A549 (cell line): ENCODE results near the gene TMIGD2. TPM values are rescaled to one million over a fixed set of nuclear protein-coding genes. Genes with fewer than 3 reads are reported as not detected.

Experiments used
- ATAC-seq, 2 experiments: fragments of 200-7000 bp in 1 of 2; fragments of >200 bp in 1 of 2; cut with Nextera tagmentation in 1 of 2; cut with Tn5 transposase in 1 of 2; 3 replicates each; pipeline versions ENCODE4 v1.8.0 to v1.9.1; 2018 to 2020; ENCODE audit warnings: mild to moderate bottlenecking in 1 of 2, moderate library complexity in 1 of 2
- CTCF ChIA-PET: fragments of 300-600 bp; sonication (Branson Sonifier 250); formaldehyde crosslinking; extraction: SDS; loops from one replicate; lab custom pipeline; 2021; ENCODE audit warnings: antibody characterized with exemption, inconsistent platforms; lab: Yijun Ruan, JAX
- POLR2A ChIA-PET: fragments of 350-600 bp; formaldehyde crosslinking; extraction: SDS; loops from one replicate; lab custom pipeline; 2021; ENCODE audit warnings: antibody characterized with exemption, inconsistent platforms; lab: Yijun Ruan, JAX
- DNase-seq, 2 experiments: peaks; one replicate each; pipeline versions ENCODE4 v3.0.0 to v3.0.0-alpha.2; 2011 to 2016; ENCODE audit warnings: low read depth in 1 of 2, low spot score in 1 of 2
- FAIRE-seq: peaks from 2 replicates; lab custom pipeline; 2011; peaks lifted over from hg19 to GRCh38; lab: Jason Lieb, UNC
- H3K27ac ChIP-seq, 2 experiments: fragments of >200 bp; sonication (Bioruptor Twin); formaldehyde crosslinking; 3 replicates each; pipeline ENCODE4 v1.5.1; 2016 to 2017
- H3K4me1 ChIP-seq: fragments of >200 bp; sonication (Bioruptor Twin); formaldehyde crosslinking; 3 replicates; pipeline ENCODE4 v1.6.1; 2016
- H3K4me2 ChIP-seq: fragments of >200 bp; sonication (Bioruptor Twin); formaldehyde crosslinking; 3 replicates; pipeline ENCODE4 v1.6.1; 2016
- H3K4me3 ChIP-seq: fragments of >200 bp; sonication (Bioruptor Twin); formaldehyde crosslinking; 3 replicates; pipeline ENCODE4 v1.5.1; 2016
- H3K9me3 ChIP-seq: fragments of >200 bp; sonication (Bioruptor Twin); formaldehyde crosslinking; 3 replicates; pipeline ENCODE4 v1.6.1; 2016
- BHLHE40 ChIP-seq: IDR thresholded peaks from 2 replicates; pipeline ENCODE4 v1.6.1; 2012; ENCODE audit warnings: low read depth, low read length, inconsistent platforms
- CHD4 ChIP-seq: fragments of 200-600 bp; sonication (generic); IDR thresholded peaks from 2 replicates; pipeline ENCODE4 v1.6.1; 2016; ENCODE audit warnings: antibody characterized with exemption, mild to moderate bottlenecking, borderline replicate concordance
- ELK1 ChIP-seq: fragments of 150-350 bp; IDR thresholded peaks from 2 replicates; pipeline ENCODE4 v1.6.1; 2014; ENCODE audit warnings: low read depth, mild to moderate bottlenecking, low read length
- FOSL2 ChIP-seq, 2 experiments: fragments of 450-650 bp in 1 of 2; fragments of >200 bp in 1 of 2; sonication (Bioruptor Twin) in 1 of 2; formaldehyde crosslinking; IDR thresholded peaks; 2 replicates each; pipeline versions ENCODE4 v1.5.0 to v1.6.1; 2016 to 2020; ENCODE audit warnings: mild to moderate bottlenecking in 1 of 2, moderate library complexity in 1 of 2
- FOXS1 ChIP-seq: fragments of 250-450 bp; sonication (Bioruptor Pico); IDR thresholded peaks from 2 replicates; pipeline ENCODE4 v1.5.0; 2020; ENCODE audit warnings: mild to moderate bottlenecking, moderate library complexity
- HDAC2 ChIP-seq: fragments of 200-600 bp; sonication (generic); IDR thresholded peaks from 2 replicates; pipeline ENCODE4 v1.6.1; 2016
- HMGXB4 ChIP-seq: fragments of 250-450 bp; sonication (Bioruptor Pico); IDR thresholded peaks from 2 replicates; pipeline ENCODE4 v1.5.0; 2021; ENCODE audit warnings: mild to moderate bottlenecking, moderate library complexity, borderline replicate concordance
- HOXA7 ChIP-seq: fragments of 250-450 bp; sonication (Bioruptor Pico); IDR thresholded peaks from 2 replicates; pipeline ENCODE4 v1.5.0; 2020; ENCODE audit warnings: mild to moderate bottlenecking, moderate library complexity
- MYC ChIP-seq: IDR thresholded peaks from 2 replicates; pipeline ENCODE4 v1.6.1; 2012; ENCODE audit warnings: mild to moderate bottlenecking, inconsistent platforms, low read length, improper control_type of control experiment, borderline replicate concordance
- NFE2L2 ChIP-seq: fragments of 150-350 bp; conservative IDR thresholded peaks from 2 replicates; pipeline ENCODE4 v1.6.1; 2014; ENCODE audit warnings: low read length
- PBX3 ChIP-seq: IDR thresholded peaks from 2 replicates; pipeline ENCODE4 v1.6.1; 2012
- PHF8 ChIP-seq: fragments of 200-600 bp; sonication (generic); IDR thresholded peaks from 2 replicates; pipeline ENCODE4 v1.6.1; 2016; ENCODE audit warnings: low read depth, mild to moderate bottlenecking, antibody characterized with exemption, moderate library complexity, borderline replicate concordance
- POLR2A ChIP-seq: IDR thresholded peaks from 2 replicates; pipeline ENCODE4 v1.6.1; 2012; ENCODE audit warnings: mild to moderate bottlenecking, low read length
- RARB ChIP-seq: fragments of 250-450 bp; sonication (Bioruptor Pico); IDR thresholded peaks from 2 replicates; pipeline ENCODE4 v1.8.0; 2021; ENCODE audit warnings: mild to moderate bottlenecking, moderate library complexity
- REST ChIP-seq: fragments of 200-600 bp; sonication (generic); IDR thresholded peaks from 2 replicates; pipeline ENCODE4 v1.6.1; 2016; ENCODE audit warnings: antibody characterized with exemption, mild to moderate bottlenecking, moderate library complexity
- RNF2 ChIP-seq: fragments of 200-600 bp; sonication (generic); IDR thresholded peaks from 2 replicates; pipeline ENCODE4 v1.6.1; 2016; ENCODE audit warnings: low read depth, mild to moderate bottlenecking, antibody characterized with exemption, moderate library complexity, borderline replicate concordance
- TFCP2L1 ChIP-seq: fragments of 250-450 bp; sonication (Bioruptor Pico); IDR thresholded peaks from 2 replicates; pipeline ENCODE4 v1.5.0; 2021; ENCODE audit warnings: mild to moderate bottlenecking
- TP53 ChIP-seq: fragments of 250-450 bp; sonication (Bioruptor Pico); IDR thresholded peaks from 2 replicates; pipeline ENCODE4 v1.5.0; 2021; ENCODE audit warnings: mild to moderate bottlenecking, moderate library complexity
- ZC3H11A ChIP-seq: fragments of 450-650 bp; IDR thresholded peaks from 2 replicates; pipeline ENCODE4 v1.6.1; 2014; ENCODE audit warnings: antibody characterized with exemption, mild to moderate bottlenecking
- WGBS: methylation state at CpG from one replicate; pipeline ENCODE4 v1.1.6; 2017; ENCODE audit errors: missing lambda C conversion rate; 5-methylcytosine and 5-hydroxymethylcytosine counted together
- polyA plus RNA-seq, 4 experiments: library from polyadenylated mRNA; depleted of rRNA in 3 of 4; stranded (reverse); fragments of >200 nt; fragmentation: RNase III in 1 of 4; extraction: RNeasy Plus Mini Kit Qiagen cat#74134 plus additional on column Dnase treatment in 1 of 4; gene quantifications; 2 replicates in 3 of 4; 3 replicates in 1 of 4; pipeline ENCODE4 v1.2.3, GENCODE V29; 2011 to 2017

Gene TMIGD2
- polyA plus RNA-seq, 2 of the 4 experiments (the other 2 are of a cell fraction), result not detected

GRCh38 chr19:4347521-4347920 is 45.3 kb upstream of the TMIGD2 start:
- POLR2A ChIA-PET, result interaction anchor here (0.7 kb wide), 1 partner anchor 20 kb away, joined by 3 read pairs; no protein-coding TSS in a partner anchor
- DNase-seq (no peak), ATAC-seq (no peak), FAIRE-seq (no peak)
- H3K4me1 ChIP-seq, result peaks cover 5% of the 10 kb centered on the region; the same call in 1 of the 3 replicates
- WGBS, result 94% methylated on average over 6 of the region's 6 CpGs
- H3K9me3 ChIP-seq, result no peaks in the 10 kb centered on the region
- no peak overlapping the region for H3K4me3 ChIP-seq
- TF ChIP-seq PHF8 (no peak), POLR2A (no peak), RARB (no peak), NFE2L2 (no peak), TP53 (CRISPR knock-in tag) (no peak), BHLHE40 (no peak), PBX3 (no peak), FOSL2 (IDR thresholded peaks at IDR 0.05) (no peak), FOSL2 (CRISPR knock-in tag; IDR thresholded peaks at IDR 0.05) (no peak), MYC (no peak), RNF2 (no peak), ZC3H11A (no peak)
- H3K4me2 ChIP-seq, result no peak overlapping the region
- CTCF ChIA-PET, result interaction anchor here (0.6 to 3.5 kb wide), 2 partner anchors 53 to 75 kb away, joined by 3 to 9 read pairs; partner anchors contain the start of gene SH3GL1
- H3K27ac ChIP-seq, result no peak overlapping the region

GRCh38 chr19:4346020-4346383 is 43.8 kb upstream of the TMIGD2 start:
- no peak for ATAC-seq
- no peak overlapping the region for H3K4me2 ChIP-seq
- ChIA-PET POLR2A (no interaction called here), CTCF (no interaction called here)
- no peak for FAIRE-seq
- 98% methylated on average over 3 of the region's 6 CpGs for WGBS
- DNase-seq, result no peak
- no peak overlapping the region for H3K4me3 ChIP-seq
- peaks cover 8% of the 10 kb centered on the region; the same call in 1 of the 3 replicates for H3K4me1 ChIP-seq
- no peak overlapping the region for H3K27ac ChIP-seq
- no peaks in the 10 kb centered on the region for H3K9me3 ChIP-seq
- TF ChIP-seq HDAC2, result no peak
- TF ChIP-seq HMGXB4 (CRISPR knock-in tag), result no peak
- no peak for TF ChIP-seq FOXS1 (CRISPR knock-in tag)
- TF ChIP-seq TFCP2L1 (CRISPR knock-in tag), result no peak
- no peak for TF ChIP-seq ELK1
- no peak for TF ChIP-seq REST
- no peak for TF ChIP-seq CHD4
- TF ChIP-seq POLR2A, result no peak
- TF ChIP-seq HOXA7 (CRISPR knock-in tag), result no peak
